Spleen (tissue), 7 donors: Measurements from ENCODE around the gene PPP1CA.
A peak's percentile ranks its signal among the peaks of the same experiment; 100 is the strongest.

ENCODE experiments used
- CTCF ChIP-seq, 11 experiments: fragments of 200-600 bp in 7 of 11; fragments of 450-650 bp in 4 of 11; sonication (generic) in 4 of 11; IDR thresholded peaks in 8 of 11; conservative IDR thresholded peaks in 3 of 11; 1 replicate in 7 of 11; 2 replicates in 4 of 11; pipeline versions ENCODE4 v1.4.0 to v1.8.0; 2016 to 2021; ENCODE audit warnings: antibody characterized with exemption in 11 of 11, inconsistent platforms in 4 of 11, mild to moderate bottlenecking in 1 of 11
- POLR2A ChIP-seq, 3 donors: fragments of 450-650 bp; IDR thresholded peaks; one replicate each; pipeline ENCODE4 v1.5.1; 2017; ENCODE audit warnings: antibody characterized with exemption in 3 of 3, mild to moderate bottlenecking in 1 of 3
- POLR2AphosphoS5 ChIP-seq, 3 donors: sonication (generic); formaldehyde crosslinking; IDR thresholded peaks; one replicate each; pipeline ENCODE4 v1.5.1; 2017; ENCODE audit warnings: antibody characterized with exemption in 3 of 3
- donor health status: DM: no; HTN: no; CAD: no; lungs with moderate emphysema.
- donor health status: DM: no; HTN: no; CAD: no.
- donor health status: DM: no; HTN: no; CAD: no.

DNA sequence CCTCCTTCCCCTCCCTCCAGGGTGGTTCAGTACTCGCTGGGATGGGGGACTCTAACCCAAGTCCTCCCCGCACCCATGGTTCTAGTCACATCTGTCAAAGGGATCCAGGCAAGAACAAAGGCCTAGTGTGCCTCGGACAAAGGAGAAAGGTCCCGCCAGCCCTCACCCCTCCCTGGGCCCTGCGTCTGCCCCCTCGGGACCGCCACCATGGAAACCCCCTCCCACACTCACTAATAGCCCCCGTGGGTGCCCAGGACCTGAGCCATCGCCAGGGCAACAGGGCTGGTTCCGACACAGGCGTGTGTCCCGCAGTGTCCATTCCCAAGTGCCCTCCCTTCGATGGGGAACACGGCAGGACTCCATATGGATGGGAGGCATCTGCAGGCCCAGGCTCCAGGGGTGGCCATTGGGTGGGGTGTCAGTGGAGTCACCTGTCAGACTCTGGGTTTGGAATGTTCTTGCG, 8.7 kb upstream of the PPP1CA start:
- no peak for TF ChIP-seq CTCF (IDR thresholded peaks at IDR 0.05 in 8 of 11, conservative IDR thresholded peaks at IDR 0.05 in 3 of 11)
- no peak for TF ChIP-seq POLR2A (IDR thresholded peaks at IDR 0.05)
- peak; percentile 26 to 75 (median 30) for TF ChIP-seq POLR2AphosphoS5 (IDR thresholded peaks at IDR 0.05)
